Stomach (tissue), 9 donors: ENCODE data around the gene CELSR3. TPM values are rescaled to one million over a fixed set of nuclear protein-coding genes. Genes with fewer than 3 reads are reported as not detected.
A peak's percentile ranks its signal among the peaks of the same experiment; 100 is the strongest.

Experiments
- DNase-seq, 2 donors: peaks; one replicate each; pipeline versions ENCODE4 v3.0.0 to v3.0.0-alpha.2; 2013 to 2019
- H3K27ac ChIP-seq, 5 donors: fragments of 200-600 bp in 4 of 5; sonication (generic) in 4 of 5; one replicate each; pipeline ENCODE4 v1.5.1; 2013 to 2019; ENCODE audit warnings: mild to moderate bottlenecking in 1 of 5, moderate library complexity in 1 of 5
- H3K27me3 ChIP-seq, 3 donors: fragments of 200-600 bp; sonication (generic); one replicate each; pipeline ENCODE4 v1.5.1; 2017 to 2019; ENCODE audit warnings: mixed run types in 1 of 3
- H3K36me3 ChIP-seq, 4 donors: fragments of 200-600 bp; sonication (generic); 1 replicate in 3 of 4; 2 replicates in 1 of 4; pipeline ENCODE4 v1.5.1; 2016 to 2019
- H3K4me1 ChIP-seq, 4 donors: fragments of 200-600 bp; sonication (generic); one replicate each; pipeline ENCODE4 v1.5.1; 2016 to 2019
- H3K4me3 ChIP-seq, 4 donors: fragments of 200-600 bp; sonication (generic) in 3 of 4; one replicate each; pipeline ENCODE4 v1.5.1; 2016 to 2019; ENCODE audit warnings: mild to moderate bottlenecking in 1 of 4
- H3K9me3 ChIP-seq, 4 donors: fragments of 200-600 bp; sonication (generic); one replicate each; pipeline ENCODE4 v1.5.1; 2016 to 2019
- CTCF ChIP-seq, 7 experiments: fragments of 450-650 bp in 4 of 7; fragments of 200-600 bp in 3 of 7; sonication (generic) in 3 of 7; IDR thresholded peaks; one replicate each; pipeline ENCODE4 v1.5.1; 2016 to 2019; ENCODE audit warnings: antibody characterized with exemption in 7 of 7, control low read depth in 2 of 7, mild to moderate bottlenecking in 1 of 7
- EP300 ChIP-seq: sonication (generic); formaldehyde crosslinking; IDR thresholded peaks from one replicate; pipeline ENCODE4 v1.6.1; 2017; ENCODE audit warnings: antibody characterized with exemption
- POLR2A ChIP-seq, 4 donors: fragments of 450-650 bp; IDR thresholded peaks; one replicate each; pipeline ENCODE4 v1.6.1; 2016; ENCODE audit warnings: antibody characterized with exemption in 4 of 4, control low read depth in 2 of 4, mild to moderate bottlenecking in 1 of 4, moderate library complexity in 1 of 4
- POLR2AphosphoS5 ChIP-seq, 3 donors: sonication (generic); formaldehyde crosslinking; IDR thresholded peaks; one replicate each; pipeline ENCODE4 v1.6.1; 2016; ENCODE audit warnings: antibody characterized with exemption in 3 of 3
- WGBS, 5 donors: extraction: QIAGEN DNeasy Blood & Tissue Kit in 3 of 5; methylation state at CpG; one replicate each; pipeline versions ENCODE4 v1.1.5 to v1.1.7; 2013 to 2018; 5-methylcytosine and 5-hydroxymethylcytosine counted together
- intact Hi-C: fragments of 100-400 bp; cut with DNase I; formaldehyde crosslinking; loops from one replicate; pipeline ENCODE4 v1.15.1; 2023; ENCODE audit warnings: low total_unique reads
- polyA plus RNA-seq, 3 donors: library from polyadenylated mRNA; stranded (reverse); fragments of 200-250 nt; gene quantifications; one replicate each; pipeline ENCODE4 v1.2.3, GENCODE V29; 2013
- total RNA-seq, 5 donors: library from RNA; depleted of rRNA; stranded (reverse); fragments of >200 nt; gene quantifications; one replicate each; pipeline versions ENCODE4 v1.1.0 to v1.2.3, GENCODE V29; 2014 to 2016
- donor health status: healthy with polysubstance abuse.
- donor health status: Bipolar disorder and iron deficiency.
- donor health status: healthy.

Gene CELSR3
- total and polyA plus RNA-seq, 8 donors = 0.15 to 2.3 (median 1.5) TPM; not detected in 1

DNA sequence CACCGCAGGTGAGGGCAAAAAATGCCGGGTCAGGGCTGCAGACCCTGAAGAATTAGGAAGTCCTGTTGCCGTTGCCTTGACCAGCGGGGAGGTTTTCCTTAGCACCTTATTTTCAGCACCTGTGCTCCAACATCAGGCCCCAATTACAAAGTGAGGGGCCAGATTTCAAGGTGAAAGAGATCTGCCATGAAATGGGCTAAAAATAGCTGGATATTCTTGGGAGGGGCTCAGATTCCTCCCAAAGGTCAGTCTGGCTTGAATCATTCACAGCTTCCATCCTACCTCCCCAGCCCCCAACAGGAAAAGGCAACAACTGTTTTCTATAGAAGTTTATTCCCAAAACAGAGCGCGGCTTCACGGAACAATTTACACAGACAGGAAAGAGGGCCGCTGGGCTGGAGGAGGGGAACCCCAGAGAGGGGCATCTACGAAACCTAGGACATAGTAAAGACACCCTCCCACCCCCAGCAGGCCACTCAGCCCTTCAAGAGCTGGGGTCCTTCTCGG is 26.5 kb downstream of the CELSR3 start:
- 45 to 50% (median 48%) methylated on average over 10 of the region's 10 CpGs for WGBS, 5 donors
- Histone ChIP-seq H3K4me3 (peak overlapping the region; percentile 79 to 98 (median 94)), H3K27me3 (no peaks in the 10 kb centered on the region), H3K27ac (peak overlapping the region; percentile 67 to 91 (median 87)), H3K36me3 (peaks cover 7 to 22% (median 22%) of the 10 kb centered on the region in 4 donors), H3K4me1 (peaks cover 22 to 35% (median 26%) of the 10 kb centered on the region in 4 donors), H3K9me3 (no peaks in the 10 kb centered on the region)
- TF ChIP-seq POLR2AphosphoS5 (IDR thresholded peaks at IDR 0.05) (no peak), POLR2A (IDR thresholded peaks at IDR 0.05) (no peak), EP300 (no peak), CTCF (IDR thresholded peaks at IDR 0.05) (no peak)
- intact Hi-C loops = no loop called here
- DNase-seq = no peak

GRCh38 chr3:48635222-48636021 is 27.3 kb downstream of the CELSR3 start, which contains the start of gene SLC26A6:
Gene SLC26A6 (minus strand): TSS chr3:48635461. CDS start chr3:48635393, 68 bp downstream.
- Histone ChIP-seq H3K4me1 (peaks cover 22 to 35% (median 26%) of the 10 kb centered on the region in 4 donors), H3K27me3 (no peaks in the 10 kb centered on the region), H3K36me3 (peaks cover 8 to 30% (median 30%) of the 10 kb centered on the region in 4 donors), H3K27ac (peak within 1 kb of the TSS; percentile 79 to 91 (median 87)), H3K9me3 (no peaks in the 10 kb centered on the region), H3K4me3 (peak within 1 kb of the TSS; percentile 79 to 98 (median 94))
- DNase-seq = peak; percentile 98 to 99
- WGBS, 5 donors = 0 to 1% (median 0%) methylated on average over 22 to 68 of the region's 68 CpGs
- intact Hi-C loops = no loop called here
- no peak for TF ChIP-seq EP300
- TF ChIP-seq CTCF (IDR thresholded peaks at IDR 0.05) = peak in 5 of 7 experiments; percentile 20 to 43 (median 39)
- peak in 1 of 4 donors; percentile 31 for TF ChIP-seq POLR2A (IDR thresholded peaks at IDR 0.05)
- peak; percentile 49 to 89 (median 88) for TF ChIP-seq POLR2AphosphoS5 (IDR thresholded peaks at IDR 0.05)

GRCh38 chr3:48634661-48635221 is 27.9 kb downstream of the CELSR3 start:
- intact Hi-C loops = no loop called here
- Histone ChIP-seq H3K27ac (peak overlapping the region; percentile 79 to 91 (median 87)), H3K4me3 (peak overlapping the region; percentile 79 to 98 (median 94)), H3K27me3 (no peaks in the 10 kb centered on the region), H3K9me3 (no peaks in the 10 kb centered on the region), H3K36me3 (peaks cover 14 to 37% (median 37%) of the 10 kb centered on the region in 4 donors), H3K4me1 (peaks cover 22 to 35% (median 26%) of the 10 kb centered on the region in 4 donors)
- 2 to 10% (median 2%) methylated on average over 9 to 30 of the region's 30 CpGs for whole genome bisulfite sequencing, 5 donors
- TF ChIP-seq POLR2A (IDR thresholded peaks at IDR 0.05) (no peak), CTCF (IDR thresholded peaks at IDR 0.05) (no peak), POLR2AphosphoS5 (IDR thresholded peaks at IDR 0.05) (no peak), EP300 (no peak)
- DNase-seq = peak; percentile 69 to 74

- H3K27ac ChIP-seq = peak overlapping the region in 4 of 5 donors; percentile 18 to 91 (median 84)
- DNase-seq = no peak
- intact Hi-C loops = no loop called here
- 55 to 86% (median 78%) methylated on average over 1 to 2 of the region's 2 CpGs for WGBS, 5 donors
- TF ChIP-seq CTCF (IDR thresholded peaks at IDR 0.05) = no peak
- no peak for TF ChIP-seq POLR2A (IDR thresholded peaks at IDR 0.05)
- no peak for TF ChIP-seq POLR2AphosphoS5 (IDR thresholded peaks at IDR 0.05)
- no peak for TF ChIP-seq EP300
- no peaks in the 10 kb centered on the region for H3K27me3 ChIP-seq
- no peaks in the 10 kb centered on the region for H3K9me3 ChIP-seq
- H3K4me1 ChIP-seq = peaks cover 22 to 35% (median 26%) of the 10 kb centered on the region in 4 donors
- peaks cover 20 to 47% (median 47%) of the 10 kb centered on the region in 4 donors for H3K36me3 ChIP-seq
- H3K4me3 ChIP-seq = peak overlapping the region; percentile 79 to 98 (median 94)
These were observed 28.9 kb downstream of the CELSR3 start for GRCh38 chr3:48633743-48634142.
